Islet precursor cell (in vitro differentiated cells): ENCODE data around the gene TCL1A.
A peak's percentile ranks its signal among the peaks of the same experiment; 100 is the strongest.
"Not testable (repeated sequence)": the region's sequence is repeated elsewhere in the genome, so short reads cannot be mapped to it uniquely, and the experiment has no call there.

ENCODE experiments used
- DNase-seq: peaks from one replicate; pipeline ENCODE4 v3.0.0-alpha.2; 2018

The TCL1A gene

GRCh38 chr14:95713596-95714371, at the start of gene TCL1A:
TSS of gene TCL1A (minus strand) at chr14:95714125. CDS start at chr14:95714066, 59 bp downstream.
- no peak for DNase-seq

- DNase-seq: not testable (repeated sequence)
These were observed 49.1 kb upstream of the TCL1A start for GRCh38 chr14:95763032-95763431.

- no peak for DNase-seq
These were observed 47.5 kb upstream of the TCL1A start for GRCh38 chr14:95761436-95761835.

- DNase-seq: no peak
These were observed 46.7 kb upstream of the TCL1A start for GRCh38 chr14:95760596-95760995.

GRCh38 chr14:95759941-95760340, 46.0 kb upstream of the TCL1A start:
- no peak for DNase-seq

GRCh38 chr14:95758331-95758730, 44.4 kb upstream of the TCL1A start:
- no peak for DNase-seq

GRCh38 chr14:95756751-95757150, 42.8 kb upstream of the TCL1A start:
- DNase-seq: no peak

- DNase-seq: no peak
These were observed 42.2 kb upstream of the TCL1A start for GRCh38 chr14:95756127-95756526.

- no peak for DNase-seq
These were observed 27.9 kb upstream of the TCL1A start for GRCh38 chr14:95741781-95742180.

- DNase-seq: peak; percentile 89
These were observed 27.1 kb upstream of the TCL1A start for GRCh38 chr14:95741038-95741490.

GRCh38 chr14:95739356-95739755, 25.4 kb upstream of the TCL1A start:
- no peak for DNase-seq

- no peak for DNase-seq
These were observed 19.3 kb upstream of the TCL1A start for GRCh38 chr14:95733212-95733611.

- DNase-seq: no peak
These were observed 16.2 kb upstream of the TCL1A start for GRCh38 chr14:95730126-95730525.

GRCh38 chr14:95729402-95730028, 15.6 kb upstream of the TCL1A start:
- not testable (repeated sequence) for DNase-seq

- no peak for DNase-seq
These were observed 13.3 kb upstream of the TCL1A start for GRCh38 chr14:95727056-95727700.

GRCh38 chr14:95725685-95726336, 11.9 kb upstream of the TCL1A start:
- no peak for DNase-seq

GRCh38 chr14:95722525-95723190, 8.7 kb upstream of the TCL1A start:
- no peak for DNase-seq

GRCh38 chr14:95712398-95712797, 1.5 kb downstream of the TCL1A start:
- DNase-seq: no peak

- DNase-seq: no peak
These were observed 2.3 kb downstream of the TCL1A start for GRCh38 chr14:95711476-95712176.

GRCh38 chr14:95710106-95710505, 3.8 kb downstream of the TCL1A start:
- no peak for DNase-seq

GRCh38 chr14:95707327-95707726, 6.6 kb downstream of the TCL1A start:
- DNase-seq: no peak

- DNase-seq: no peak
These were observed 8.4 kb downstream of the TCL1A start for GRCh38 chr14:95705518-95705917.
